Measurements from ENCODE around the gene CNTNAP3B.
"Not testable (repeated sequence)": the region's sequence is repeated elsewhere in the genome, so short reads cannot be mapped to it uniquely, and the experiment has no call there.

CNTNAP3B gene

GRCh38 chr9:41974906-41975305, 154.3 kb downstream of the CNTNAP3B start:
- not testable (repeated sequence) for DNase-seq

- not testable (repeated sequence) for DNase-seq
Observed at GRCh38 chr9:41953007-41953406, 176.2 kb downstream of the CNTNAP3B start.

GRCh38 chr9:41941738-41942137, 187.5 kb downstream of the CNTNAP3B start:
- DNase-seq: not testable (repeated sequence)

- not testable (repeated sequence) for DNase-seq
Observed at GRCh38 chr9:41938143-41938542, 191.1 kb downstream of the CNTNAP3B start.

GRCh38 chr9:41935727-41936126, 193.5 kb downstream of the CNTNAP3B start:
- not testable (repeated sequence) for DNase-seq

GRCh38 chr9:41929172-41929571, 200.1 kb downstream of the CNTNAP3B start:
- not testable (repeated sequence) for DNase-seq

- DNase-seq: not testable (repeated sequence)
Observed at GRCh38 chr9:41917374-41917773, 211.9 kb downstream of the CNTNAP3B start.

- not testable (repeated sequence) for DNase-seq
Observed at GRCh38 chr9:41905488-41905887, 223.7 kb downstream of the CNTNAP3B start.

- DNase-seq: not testable (repeated sequence)
Observed at GRCh38 chr9:41902762-41903161, 226.5 kb downstream of the CNTNAP3B start.

GRCh38 chr9:41898720-41899343, 230.4 kb downstream of the CNTNAP3B start:
- DNase-seq: not testable (repeated sequence)

- DNase-seq: not testable (repeated sequence)
Observed at GRCh38 chr9:41874557-41874956, 254.7 kb downstream of the CNTNAP3B start.

GRCh38 chr9:41855422-41855821, 273.8 kb downstream of the CNTNAP3B start:
- not testable (repeated sequence) for DNase-seq

- not testable (repeated sequence) for DNase-seq
Observed at GRCh38 chr9:41851848-41852740, 277.1 kb downstream of the CNTNAP3B start.

GRCh38 chr9:41847829-41848228, 281.4 kb downstream of the CNTNAP3B start:
- DNase-seq: not testable (repeated sequence)
